Measurements from ENCODE around the gene SNF8. TPM values are rescaled to one million over a fixed set of nuclear protein-coding genes. Genes with fewer than 3 reads are reported as not detected.

Gene SNF8
- polyA plus RNA-seq, 1 experiment = 113 TPM

GRCh38 chr17:48903401-48903800 lies 41.2 kb downstream of the SNF8 start:
- POLR2A ChIA-PET = interaction anchor here (0.7 kb wide), 1 partner anchor 112 kb away, joined by 13 read pairs; no protein-coding TSS in a partner anchor
- Histone ChIP-seq H3K4me3 (ENCODE audit: low read depth, low read length) (no peak overlapping the region), H3K27me3 (ENCODE audit: control insufficient read depth, insufficient read depth, low read length) (no peaks in the 10 kb centered on the region), H3K36me3 (ENCODE audit: control insufficient read depth, insufficient read depth, low read length) (no peaks in the 10 kb centered on the region)
- TF ChIP-seq CTCF (IDR thresholded peaks at IDR 0.05; ENCODE audit: insufficient read depth, low read depth, low read length) = no peak
- DNase-seq (ENCODE audit: low read depth) = no peak
- CTCF ChIA-PET = interaction anchor here (0.6 to 1.6 kb wide), 2 partner anchors 129 to 532 kb away, joined by 3 to 4 read pairs; no protein-coding TSS in a partner anchor

DNA sequence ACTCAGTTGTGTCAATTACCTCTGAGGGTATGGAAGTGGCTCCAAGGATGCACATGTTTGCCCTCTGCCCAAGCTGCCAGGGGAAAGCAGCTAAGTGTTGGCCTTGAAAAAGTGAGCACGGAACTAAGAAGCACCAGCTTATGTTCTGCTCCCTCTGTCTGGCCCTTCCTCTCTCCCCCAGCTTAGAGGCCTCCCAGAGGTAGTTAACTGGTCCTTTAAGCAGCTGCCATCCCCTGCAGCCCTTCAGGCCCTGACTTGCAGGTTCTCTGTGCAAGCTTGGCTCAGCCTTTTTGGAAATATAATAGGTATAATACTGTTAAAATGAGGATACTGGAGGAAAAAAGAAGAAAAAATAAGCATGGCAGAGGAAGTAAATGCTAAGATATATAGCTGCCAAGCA lies 43.4 kb downstream of the SNF8 start:
- Histone ChIP-seq H3K36me3 (ENCODE audit: control insufficient read depth, insufficient read depth, low read length) (no peaks in the 10 kb centered on the region), H3K4me3 (ENCODE audit: low read depth, low read length) (no peak overlapping the region), H3K27me3 (ENCODE audit: control insufficient read depth, insufficient read depth, low read length) (no peaks in the 10 kb centered on the region)
- no peak for TF ChIP-seq CTCF (IDR thresholded peaks at IDR 0.05; ENCODE audit: insufficient read depth, low read depth, low read length)
- CTCF ChIA-PET = no interaction called here
- POLR2A ChIA-PET = no interaction called here
- DNase-seq (ENCODE audit: low read depth) = no peak

DNA sequence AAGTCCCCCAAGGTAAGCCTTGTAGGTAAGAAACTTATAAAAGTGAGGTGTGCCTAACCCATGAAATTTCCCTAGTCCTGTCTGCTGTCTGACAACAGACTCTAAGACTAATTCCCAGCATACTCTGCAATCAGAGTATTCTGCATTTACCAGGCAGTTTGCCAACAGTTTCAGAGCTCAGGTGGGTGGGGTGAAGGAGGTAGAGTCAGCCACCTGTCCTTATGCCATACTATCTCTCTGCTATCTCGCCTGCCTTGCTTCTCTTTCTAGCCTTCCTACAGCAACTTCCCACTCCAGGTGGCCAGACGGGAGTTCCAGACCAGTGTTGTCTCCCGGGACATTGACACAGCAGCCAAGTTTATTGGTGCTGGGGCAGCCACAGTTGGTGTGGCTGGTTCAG lies 49.8 kb downstream of the SNF8 start:
- ChIA-PET CTCF (interaction anchor here (1.1 to 1.2 kb wide), 2 partner anchors 10 to 90 kb away, joined by 3 to 4 read pairs; no protein-coding TSS in a partner anchor), POLR2A (no interaction called here)
- H3K4me3 ChIP-seq (ENCODE audit: low read depth, low read length) = no peak overlapping the region
- no peak for TF ChIP-seq CTCF (IDR thresholded peaks at IDR 0.05; ENCODE audit: insufficient read depth, low read depth, low read length)
- no peak for DNase-seq (ENCODE audit: low read depth)
- no peaks in the 10 kb centered on the region for H3K27me3 ChIP-seq (ENCODE audit: control insufficient read depth, insufficient read depth, low read length)
- peaks cover 5% of the 10 kb centered on the region for H3K36me3 ChIP-seq (ENCODE audit: control insufficient read depth, insufficient read depth, low read length)

DNA sequence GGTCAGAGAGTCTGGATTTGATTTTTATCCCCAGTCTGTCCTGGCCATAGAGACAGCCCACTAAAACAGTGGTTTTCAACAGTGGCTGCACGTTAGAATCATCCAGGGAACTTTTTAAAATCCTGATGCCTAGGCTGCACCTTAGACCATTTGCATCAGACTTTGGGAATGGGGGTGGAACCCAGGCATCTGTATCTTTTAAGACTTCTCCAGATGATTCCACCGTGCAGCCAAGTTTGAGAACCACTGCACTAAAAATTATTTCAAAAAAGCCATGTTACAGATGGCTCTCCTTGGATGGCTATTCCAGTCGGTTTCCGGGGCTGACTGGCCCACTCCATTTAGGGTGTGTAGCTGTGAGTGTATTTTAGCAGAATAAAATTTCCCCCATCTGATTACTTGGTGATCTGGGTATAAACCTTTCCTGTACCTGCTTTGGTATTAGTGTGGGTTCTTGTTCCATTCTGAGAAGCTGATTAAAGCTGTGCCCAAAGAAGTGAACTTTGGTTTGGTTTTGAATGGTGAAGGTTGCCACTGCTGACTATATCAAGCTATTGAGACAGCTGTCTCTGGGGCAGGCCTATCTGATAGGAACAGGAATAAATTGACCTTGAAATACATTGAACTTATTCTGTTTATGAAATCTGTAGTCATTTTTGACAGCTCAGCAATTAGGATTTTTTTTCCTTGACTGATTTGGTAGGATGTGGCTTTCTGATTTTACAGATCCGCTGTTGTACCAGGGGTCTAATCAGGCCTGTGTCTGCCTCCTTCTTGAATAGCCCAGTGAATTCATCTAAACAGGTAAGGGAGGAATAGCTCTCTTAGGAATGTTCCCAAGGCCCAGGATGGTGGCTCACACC lies 50.8 kb downstream of the SNF8 start:
- no peak for TF ChIP-seq CTCF (IDR thresholded peaks at IDR 0.05; ENCODE audit: insufficient read depth, low read depth, low read length)
- H3K36me3 ChIP-seq (ENCODE audit: control insufficient read depth, insufficient read depth, low read length) = peaks cover 5% of the 10 kb centered on the region
- DNase-seq (ENCODE audit: low read depth) = no peak
- peak overlapping the region; percentile 98 for H3K4me3 ChIP-seq (ENCODE audit: low read depth, low read length)
- CTCF ChIA-PET = interaction anchor here (0.6 to 2.6 kb wide), 5 partner anchors 15 to 304 kb away, joined by 3 to 21 read pairs (median 4); no protein-coding TSS in a partner anchor
- no peaks in the 10 kb centered on the region for H3K27me3 ChIP-seq (ENCODE audit: control insufficient read depth, insufficient read depth, low read length)
- POLR2A ChIA-PET = no interaction called here

GRCh38 chr17:48892940-48893645 lies 51.5 kb downstream of the SNF8 start:
- no peak for DNase-seq (ENCODE audit: low read depth)

More at GRCh38 chr17:48892940-48893645, 51.5 kb downstream of the SNF8 start:
- ChIA-PET POLR2A (interaction anchor here (0.6 to 0.8 kb wide), 2 partner anchors 15 to 121 kb away, joined by 3 read pairs; partner anchors contain the start of gene UBE2Z), CTCF (interaction anchor here (0.6 to 2.6 kb wide), 7 partner anchors 11 to 305 kb away, joined by 3 to 21 read pairs (median 4); no protein-coding TSS in a partner anchor)
- Histone ChIP-seq H3K27me3 (ENCODE audit: control insufficient read depth, insufficient read depth, low read length) (no peaks in the 10 kb centered on the region), H3K36me3 (ENCODE audit: control insufficient read depth, insufficient read depth, low read length) (peaks cover 5% of the 10 kb centered on the region), H3K4me3 (ENCODE audit: low read depth, low read length) (peak overlapping the region; percentile 98)
- TF ChIP-seq CTCF (IDR thresholded peaks at IDR 0.05; ENCODE audit: insufficient read depth, low read depth, low read length) = no peak
